ENCODE results near the gene PPFIA4.

PPFIA4 gene

GRCh38 chr1:203082571-203083462, 56.5 kb downstream of the PPFIA4 start:
- DNase-seq (ENCODE audit: low spot score) = no peak

DNA sequence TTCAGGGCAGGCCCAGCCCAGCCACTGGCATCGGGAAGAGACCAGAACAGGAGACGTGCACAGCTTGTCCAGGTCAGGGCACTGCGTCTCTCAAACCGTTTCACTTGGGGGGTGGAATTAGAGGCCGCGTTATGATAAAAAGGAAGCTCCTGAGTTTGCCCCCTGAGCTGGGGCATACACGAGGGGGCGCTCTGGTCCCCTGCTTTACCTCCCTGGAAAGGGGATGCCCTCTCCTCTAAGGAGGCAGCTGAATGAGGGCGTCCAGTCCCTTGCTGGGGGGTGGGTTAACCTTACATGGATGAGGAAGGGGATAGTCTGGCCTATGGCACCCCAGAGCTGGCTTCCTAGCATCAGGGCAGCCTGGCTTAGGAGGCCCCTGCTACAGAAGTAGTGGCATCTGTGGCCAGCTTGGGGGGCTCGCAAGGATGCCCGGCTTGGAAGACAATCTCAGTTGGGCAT, 57.2 kb downstream of the PPFIA4 start:
- DNase-seq (ENCODE audit: low spot score) = no peak

DNA sequence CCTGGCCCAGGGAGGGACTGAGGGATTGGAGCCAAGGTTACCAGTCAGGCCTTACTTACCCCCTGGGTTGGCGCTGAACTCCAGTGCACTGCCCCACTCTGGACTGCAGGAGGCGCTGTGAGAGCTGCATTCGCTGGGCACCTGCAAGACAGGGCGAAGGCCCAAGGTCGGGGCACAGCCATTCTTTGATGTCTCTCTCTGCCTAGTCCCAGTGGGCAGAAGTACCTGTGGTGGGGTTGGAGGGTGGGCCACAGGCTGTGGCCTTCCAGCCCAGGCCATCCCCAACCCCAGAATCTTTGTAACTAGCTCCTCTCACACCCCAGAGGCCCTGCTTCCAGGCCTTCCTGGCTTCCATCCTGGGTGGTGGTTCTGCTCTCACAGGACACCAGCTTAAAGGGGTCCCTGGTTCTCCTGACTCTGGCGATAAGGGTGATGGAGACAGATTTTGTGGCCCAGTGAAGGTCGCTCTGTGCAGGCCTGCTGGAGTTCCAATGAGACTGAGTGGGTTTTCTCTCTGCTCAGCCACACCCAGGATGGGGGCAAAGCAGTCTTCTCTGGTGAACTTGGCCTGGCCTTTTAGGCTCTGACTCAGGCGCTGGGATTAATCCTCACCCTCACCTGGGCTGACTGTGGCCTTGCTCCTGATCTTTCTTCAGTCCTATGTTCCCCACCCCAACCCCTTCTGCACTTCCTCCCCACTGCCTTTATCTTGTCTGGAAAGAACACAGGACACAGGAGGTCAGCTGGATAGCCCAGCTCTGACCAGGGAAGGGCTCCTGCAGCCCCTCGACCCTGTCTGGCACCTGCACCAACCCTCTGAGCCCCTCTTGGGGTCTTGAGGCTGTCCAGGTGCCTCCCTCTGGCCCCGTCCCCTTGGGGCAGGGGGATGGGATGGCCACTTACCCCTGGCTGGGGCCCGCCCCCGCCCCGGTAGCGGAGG, 58.6 kb downstream of the PPFIA4 start:
- no peak for DNase-seq (ENCODE audit: low spot score)

- DNase-seq (ENCODE audit: low spot score) = no peak
Observed at GRCh38 chr1:203085528-203086406, 59.5 kb downstream of the PPFIA4 start, which contains the start of gene MYOG. MYOG (minus strand) TSS chr1:203086012; CDS start chr1:203085961, 51 bp downstream.

GRCh38 chr1:203086992-203087763, 60.9 kb downstream of the PPFIA4 start:
- DNase-seq (ENCODE audit: low spot score) = no peak

- DNase-seq (ENCODE audit: low spot score) = no peak
Observed at GRCh38 chr1:203088441-203088840, 62.1 kb downstream of the PPFIA4 start.

GRCh38 chr1:203089001-203089650, 62.8 kb downstream of the PPFIA4 start:
- no peak for DNase-seq (ENCODE audit: low spot score)

DNA sequence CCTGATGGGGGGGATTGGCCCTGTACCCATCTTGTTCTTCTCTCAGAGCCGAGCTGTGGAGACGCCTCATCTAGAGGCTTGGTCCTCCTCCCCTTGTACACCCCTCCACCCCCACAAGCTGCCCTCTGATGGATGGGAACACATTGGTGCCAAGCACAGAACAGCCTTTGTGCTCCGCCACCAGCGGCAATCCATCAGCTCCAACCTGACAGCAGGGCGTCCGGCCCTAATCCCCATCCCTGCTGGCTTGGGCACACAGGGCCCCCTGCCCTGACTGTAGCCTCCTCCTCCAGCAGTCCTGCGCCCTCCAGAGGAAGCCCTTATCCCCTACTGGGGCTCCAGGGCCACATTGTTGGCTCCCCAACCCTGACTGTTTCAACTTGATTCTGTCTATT, 63.4 kb downstream of the PPFIA4 start:
- peak; percentile 56 for DNase-seq (ENCODE audit: low spot score)

GRCh38 chr1:203090421-203091198, 64.3 kb downstream of the PPFIA4 start:
- DNase-seq (ENCODE audit: low spot score) = no peak

GRCh38 chr1:203091199-203091477, 64.8 kb downstream of the PPFIA4 start:
- no peak for DNase-seq (ENCODE audit: low spot score)

DNA sequence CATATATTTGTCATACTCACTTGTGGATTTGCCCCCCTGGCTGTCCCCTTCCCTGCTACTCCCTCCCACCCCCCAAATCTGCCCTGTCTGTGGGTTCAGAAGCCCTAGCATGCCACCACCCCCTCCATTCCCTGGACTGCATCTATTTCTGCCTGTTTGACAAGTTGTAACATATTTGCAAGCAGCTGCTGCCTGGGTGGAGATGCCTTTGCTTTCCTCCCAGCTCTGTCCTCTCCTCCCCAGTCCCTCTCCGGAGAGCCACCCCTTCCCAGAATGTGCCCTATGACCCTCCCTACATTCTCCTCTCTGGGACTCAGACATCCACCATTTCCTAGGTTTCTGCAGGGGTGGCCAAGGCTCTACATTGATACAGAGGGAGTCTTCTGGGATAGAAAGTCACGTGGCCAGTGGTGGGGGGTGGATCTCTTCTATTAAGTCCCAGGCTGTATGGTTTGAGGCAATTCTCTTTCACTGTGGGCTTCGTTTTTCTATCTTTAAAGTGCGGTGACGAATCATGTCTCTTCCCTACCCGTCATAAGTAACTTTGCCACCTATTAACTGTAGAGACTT, 65.6 kb downstream of the PPFIA4 start:
- DNase-seq (ENCODE audit: low spot score) = no peak

GRCh38 chr1:203093754-203094410, 67.6 kb downstream of the PPFIA4 start:
- no peak for DNase-seq (ENCODE audit: low spot score)

GRCh38 chr1:203095061-203095690, 68.9 kb downstream of the PPFIA4 start:
- no peak for DNase-seq (ENCODE audit: low spot score)

- DNase-seq (ENCODE audit: low spot score) = no peak
Observed at GRCh38 chr1:203096566-203096965, 70.3 kb downstream of the PPFIA4 start.

DNA sequence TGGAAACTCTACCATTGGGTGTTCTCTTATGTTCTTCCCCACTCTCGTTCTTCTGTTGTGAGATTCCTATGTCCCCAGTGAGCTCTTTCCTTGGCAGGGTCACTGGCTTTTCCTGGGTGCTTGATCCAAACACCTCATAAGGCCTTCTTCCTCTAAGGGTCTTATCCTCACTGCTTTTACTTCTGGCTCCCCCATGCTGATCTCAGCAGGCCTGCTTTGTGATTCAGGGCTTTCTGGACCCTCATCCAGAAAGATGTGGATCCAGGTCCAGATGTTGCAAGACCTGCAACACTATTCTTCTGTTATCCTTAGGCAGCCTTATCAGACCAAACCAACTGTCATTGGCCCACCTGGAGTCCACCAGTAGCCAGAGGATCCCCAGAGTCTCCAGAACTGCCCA, 70.7 kb downstream of the PPFIA4 start:
- DNase-seq (ENCODE audit: low spot score) = no peak

DNA sequence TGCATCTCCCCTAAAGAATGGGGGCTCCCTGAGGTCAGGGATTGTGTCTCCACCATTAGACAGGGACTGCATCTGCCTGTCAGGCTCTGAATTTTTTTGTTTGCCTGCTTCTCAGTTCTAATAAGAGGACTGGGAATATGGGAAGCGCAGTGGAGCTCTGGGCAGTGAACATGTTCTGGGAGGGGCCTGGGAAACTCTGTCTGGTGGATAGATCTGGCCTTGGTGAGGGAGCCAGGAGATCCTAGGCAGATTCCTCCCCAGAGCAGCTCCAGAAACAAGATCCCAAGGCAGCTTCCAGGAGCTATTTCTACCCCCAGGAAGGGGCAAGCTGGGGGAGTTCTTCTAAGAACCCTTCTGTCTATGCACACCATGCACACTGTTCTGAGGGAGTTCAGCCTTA, 72.2 kb downstream of the PPFIA4 start:
- no peak for DNase-seq (ENCODE audit: low spot score)

DNA sequence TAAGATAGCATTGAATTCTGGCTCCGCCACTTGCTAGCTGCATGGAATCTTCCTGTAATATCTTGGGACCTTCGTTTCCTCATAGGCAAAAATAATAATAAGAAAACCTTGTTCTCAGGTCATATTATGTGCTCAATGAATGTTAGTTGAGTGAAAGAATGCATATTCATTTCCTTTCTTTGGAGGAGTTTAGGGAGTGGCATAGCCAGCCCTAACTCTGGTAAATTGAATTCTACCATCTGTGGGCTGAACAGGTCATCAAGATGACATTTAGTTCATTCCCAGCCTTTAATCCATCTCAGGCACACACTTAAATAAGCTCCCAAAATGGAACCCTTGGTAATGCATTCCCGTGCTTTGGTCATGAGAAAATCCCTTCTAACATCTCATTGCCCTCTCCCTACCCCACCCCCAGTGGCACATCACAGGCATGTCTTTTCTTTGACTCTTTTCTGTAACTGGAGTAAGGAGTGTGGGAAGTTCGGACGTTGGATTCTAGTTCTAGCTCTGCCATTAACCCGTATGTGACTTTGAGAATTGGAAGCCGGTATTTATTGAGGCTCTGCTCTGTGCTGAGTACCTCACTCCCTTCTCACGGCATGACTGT, 72.7 kb downstream of the PPFIA4 start:
- DNase-seq (ENCODE audit: low spot score) = no peak

All from COLO829 (cell line).